GM23338 (cell line): ENCODE data around the gene KARS1. TPM values are rescaled to one million over a fixed set of nuclear protein-coding genes. Genes with fewer than 3 reads are reported as not detected.

Experiments used
- ATAC-seq: fragments of 200-7000 bp; cut with Tn5 transposase; 3 replicates; pipeline ENCODE4 v1.9.1; 2020
- DNase-seq: peaks from one replicate; pipeline ENCODE4 v3.0.0-alpha.2; 2015; ENCODE audit warnings: low spot score
- H2AFZ ChIP-seq: fragments of 200-600 bp; sonication (generic); 2 replicates; pipeline ENCODE4 v1.8.0; 2016; ENCODE audit warnings: antibody characterized with exemption, mild to moderate bottlenecking, moderate library complexity
- H3F3A ChIP-seq: fragments of 200-600 bp; sonication (generic); replicated peaks from 2 replicates; pipeline ENCODE4 v1.8.0; 2017; ENCODE audit warnings: antibody characterized with exemption, mixed run types, low read depth
- H3K27ac ChIP-seq: fragments of 200-600 bp; sonication (generic); 2 replicates; pipeline ENCODE4 v1.6.1; 2016; ENCODE audit warnings: low read depth
- H3K27me3 ChIP-seq: fragments of 200-600 bp; sonication (generic); 2 replicates; pipeline ENCODE4 v1.8.0; 2016; ENCODE audit warnings: mild to moderate bottlenecking, mixed run types, moderate library complexity; ENCODE audit not compliant: insufficient read depth
- H3K36me3 ChIP-seq: fragments of 200-600 bp; sonication (generic); 2 replicates; pipeline ENCODE4 v1.8.0; 2016; ENCODE audit warnings: mild to moderate bottlenecking; ENCODE audit not compliant: insufficient read depth
- H3K4me1 ChIP-seq: fragments of 200-600 bp; sonication (generic); 2 replicates; pipeline ENCODE4 v1.8.0; 2016; ENCODE audit warnings: mild to moderate bottlenecking, moderate library complexity; ENCODE audit not compliant: insufficient read depth
- H3K4me2 ChIP-seq: fragments of 200-600 bp; sonication (generic); 2 replicates; pipeline ENCODE4 v1.7.1; 2017; ENCODE audit warnings: mixed run types
- H3K4me3 ChIP-seq: fragments of 200-600 bp; sonication (generic); 2 replicates; pipeline ENCODE4 v1.6.1; 2016; ENCODE audit warnings: mixed run types
- H3K79me2 ChIP-seq: fragments of 200-600 bp; sonication (generic); replicated peaks from 2 replicates; pipeline ENCODE4 v1.8.0; 2017; ENCODE audit warnings: mild to moderate bottlenecking; ENCODE audit not compliant: insufficient read depth
- H3K9me2 ChIP-seq: fragments of 200-600 bp; sonication (generic); 2 replicates; pipeline ENCODE4 v1.8.0; 2017; ENCODE audit not compliant: insufficient read depth
- H4K20me1 ChIP-seq: fragments of 200-600 bp; sonication (generic); replicated peaks from 2 replicates; pipeline ENCODE4 v1.8.0; 2017; ENCODE audit warnings: mild to moderate bottlenecking; ENCODE audit not compliant: insufficient read depth
- H3K27ac Mint-ChIP-seq: 2 replicates; pipeline ENCODE4 v1.8.0; 2020; ENCODE audit warnings: inconsistent platforms, mild to moderate bottlenecking, moderate library complexity, mixed read lengths
- H3K27me3 Mint-ChIP-seq: 3 replicates; pipeline ENCODE4 v1.8.0; 2022; ENCODE audit warnings: low read depth, mild to moderate bottlenecking, moderate library complexity, mixed read lengths, inconsistent platforms; ENCODE audit not compliant: insufficient read depth, poor library complexity
- H3K36me3 Mint-ChIP-seq: 3 replicates; pipeline ENCODE4 v1.8.0; 2021; ENCODE audit warnings: low read depth, mild to moderate bottlenecking, inconsistent platforms, moderate library complexity, mixed read lengths
- H3K4me1 Mint-ChIP-seq: 3 replicates; pipeline ENCODE4 v1.8.0; 2020; ENCODE audit warnings: mild to moderate bottlenecking, inconsistent platforms, mixed read lengths
- H3K4me3 Mint-ChIP-seq: 3 replicates; pipeline ENCODE4 v1.8.0; 2021; ENCODE audit warnings: moderate library complexity, mild to moderate bottlenecking, inconsistent platforms, mixed read lengths
- H3K9me3 Mint-ChIP-seq: 3 replicates; pipeline ENCODE4 v1.8.0; 2020; ENCODE audit warnings: moderate library complexity, mild to moderate bottlenecking, inconsistent platforms, mixed read lengths
- CREB1 ChIP-seq: fragments of 250-450 bp; sonication (Bioruptor Pico); IDR thresholded peaks from 2 replicates; pipeline ENCODE4 v1.5.0; 2020; ENCODE audit warnings: low read depth, mild to moderate bottlenecking, moderate library complexity
- CTCF ChIP-seq, 2 experiments: fragments of 200-600 bp in 1 of 2; sonication (generic) in 1 of 2; conservative IDR thresholded peaks; 2 replicates each; pipeline versions ENCODE4 v1.5.1 to v1.6.1; 2016 to 2017; ENCODE audit warnings: antibody characterized with exemption in 2 of 2, low read depth in 2 of 2, mild to moderate bottlenecking in 2 of 2, moderate library complexity in 1 of 2
- EZH2 ChIP-seq: fragments of 200-600 bp; sonication (generic); IDR thresholded peaks from one replicate; pipeline ENCODE4 v1.8.0; 2017; ENCODE audit warnings: antibody characterized with exemption, mild to moderate bottlenecking, low read depth; ENCODE audit not compliant: unreplicated experiment
- EZH2phosphoT487 ChIP-seq: fragments of 200-600 bp; sonication (generic); IDR thresholded peaks from one replicate; pipeline ENCODE4 v1.8.1; 2018; ENCODE audit warnings: antibody characterized with exemption; ENCODE audit not compliant: unreplicated experiment
- NANOG ChIP-seq: IDR thresholded peaks from 2 replicates; pipeline ENCODE4 v1.6.1; 2016; ENCODE audit warnings: antibody characterized with exemption, borderline replicate concordance
- POLR2AphosphoS5 ChIP-seq: IDR thresholded peaks from 2 replicates; pipeline ENCODE4 v1.6.1; 2016; ENCODE audit warnings: antibody characterized with exemption, low read depth
- STAT1 ChIP-seq: IDR thresholded peaks from one replicate; pipeline ENCODE4 v1.6.1; 2016; ENCODE audit warnings: antibody characterized with exemption; ENCODE audit not compliant: unreplicated experiment
- ZNF114 ChIP-seq: fragments of 250-450 bp; sonication (Bioruptor Pico); IDR thresholded peaks from 2 replicates; pipeline ENCODE4 v1.5.0; 2020; ENCODE audit warnings: mild to moderate bottlenecking, moderate library complexity
- ZNF331 ChIP-seq: fragments of 250-450 bp; sonication (Bioruptor Pico); IDR thresholded peaks from 2 replicates; pipeline ENCODE4 v1.5.0; 2020; ENCODE audit warnings: low read depth, mild to moderate bottlenecking, moderate library complexity
- ZNF462 ChIP-seq: fragments of 250-450 bp; sonication (Bioruptor Pico); IDR thresholded peaks from 2 replicates; pipeline ENCODE4 v1.5.0; 2020; ENCODE audit warnings: mild to moderate bottlenecking, moderate library complexity
- polyA plus RNA-seq: library from polyadenylated mRNA; unstranded; fragments of >200 nt; fragmentation: Nextera tagmentation; extraction: Ambion mirVana; gene quantifications from 2 replicates; pipeline ENCODE4 v1.2.1, GENCODE V29; 2016
- total RNA-seq: library from RNA; depleted of rRNA; stranded (reverse); fragments of >200 nt; shearing (Covaris generic); gene quantifications from 2 replicates; pipeline ENCODE4 v1.2.3, GENCODE V29; 2014
- TF ChIP-seq, protein P1 (sequence below): IDR thresholded peaks from one replicate; pipeline ENCODE4 v1.6.1; 2018; ENCODE audit warnings: antibody characterized with exemption; ENCODE audit not compliant: unreplicated experiment
- TF ChIP-seq, protein P2 (sequence below): IDR thresholded peaks from 2 replicates; pipeline ENCODE4 v1.6.1; 2016; ENCODE audit warnings: antibody characterized with exemption

The KARS1 gene
- total and polyA plus RNA-seq, 2 experiments from 2014 or later: 220 to 229 TPM

GRCh38 chr16:75593308-75593707 is 54.2 kb downstream of the KARS1 start:
- TF ChIP-seq CREB1 (CRISPR knock-in tag): no peak
- TF ChIP-seq ZNF331 (CRISPR knock-in tag): no peak
- TF ChIP-seq POLR2AphosphoS5: no peak
- TF ChIP-seq ZNF114 (CRISPR knock-in tag): no peak
- TF ChIP-seq STAT1: no peak
- TF ChIP-seq, protein P1, sequence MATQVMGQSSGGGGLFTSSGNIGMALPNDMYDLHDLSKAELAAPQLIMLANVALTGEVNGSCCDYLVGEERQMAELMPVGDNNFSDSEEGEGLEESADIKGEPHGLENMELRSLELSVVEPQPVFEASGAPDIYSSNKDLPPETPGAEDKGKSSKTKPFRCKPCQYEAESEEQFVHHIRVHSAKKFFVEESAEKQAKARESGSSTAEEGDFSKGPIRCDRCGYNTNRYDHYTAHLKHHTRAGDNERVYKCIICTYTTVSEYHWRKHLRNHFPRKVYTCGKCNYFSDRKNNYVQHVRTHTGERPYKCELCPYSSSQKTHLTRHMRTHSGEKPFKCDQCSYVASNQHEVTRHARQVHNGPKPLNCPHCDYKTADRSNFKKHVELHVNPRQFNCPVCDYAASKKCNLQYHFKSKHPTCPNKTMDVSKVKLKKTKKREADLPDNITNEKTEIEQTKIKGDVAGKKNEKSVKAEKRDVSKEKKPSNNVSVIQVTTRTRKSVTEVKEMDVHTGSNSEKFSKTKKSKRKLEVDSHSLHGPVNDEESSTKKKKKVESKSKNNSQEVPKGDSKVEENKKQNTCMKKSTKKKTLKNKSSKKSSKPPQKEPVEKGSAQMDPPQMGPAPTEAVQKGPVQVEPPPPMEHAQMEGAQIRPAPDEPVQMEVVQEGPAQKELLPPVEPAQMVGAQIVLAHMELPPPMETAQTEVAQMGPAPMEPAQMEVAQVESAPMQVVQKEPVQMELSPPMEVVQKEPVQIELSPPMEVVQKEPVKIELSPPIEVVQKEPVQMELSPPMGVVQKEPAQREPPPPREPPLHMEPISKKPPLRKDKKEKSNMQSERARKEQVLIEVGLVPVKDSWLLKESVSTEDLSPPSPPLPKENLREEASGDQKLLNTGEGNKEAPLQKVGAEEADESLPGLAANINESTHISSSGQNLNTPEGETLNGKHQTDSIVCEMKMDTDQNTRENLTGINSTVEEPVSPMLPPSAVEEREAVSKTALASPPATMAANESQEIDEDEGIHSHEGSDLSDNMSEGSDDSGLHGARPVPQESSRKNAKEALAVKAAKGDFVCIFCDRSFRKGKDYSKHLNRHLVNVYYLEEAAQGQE: no peak
- no peak for TF ChIP-seq NANOG
- no peak for TF ChIP-seq EZH2phosphoT487
- no peak for TF ChIP-seq EZH2
- TF ChIP-seq, protein P2, sequence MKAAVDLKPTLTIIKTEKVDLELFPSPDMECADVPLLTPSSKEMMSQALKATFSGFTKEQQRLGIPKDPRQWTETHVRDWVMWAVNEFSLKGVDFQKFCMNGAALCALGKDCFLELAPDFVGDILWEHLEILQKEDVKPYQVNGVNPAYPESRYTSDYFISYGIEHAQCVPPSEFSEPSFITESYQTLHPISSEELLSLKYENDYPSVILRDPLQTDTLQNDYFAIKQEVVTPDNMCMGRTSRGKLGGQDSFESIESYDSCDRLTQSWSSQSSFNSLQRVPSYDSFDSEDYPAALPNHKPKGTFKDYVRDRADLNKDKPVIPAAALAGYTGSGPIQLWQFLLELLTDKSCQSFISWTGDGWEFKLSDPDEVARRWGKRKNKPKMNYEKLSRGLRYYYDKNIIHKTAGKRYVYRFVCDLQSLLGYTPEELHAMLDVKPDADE: no peak
- TF ChIP-seq ZNF462 (CRISPR knock-in tag): no peak
- no peak for TF ChIP-seq CTCF (conservative IDR thresholded peaks at IDR 0.05; ENCODE audit: low read depth in 2 of 2)
- Mint-ChIP-seq H3K36me3 (peaks cover 23% of the 10 kb centered on the region), H3K27ac (peak overlapping the region; percentile 71; the same call in 1 of the 2 replicates), H3K9me3 (peaks cover 7% of the 10 kb centered on the region; the same call in 2 of the 3 replicates), H3K4me3 (peak overlapping the region; percentile 19; the same call in 1 of the 3 replicates), H3K4me1 (peaks cover 52% of the 10 kb centered on the region), H3K27me3 (peaks cover 11% of the 10 kb centered on the region)
- Histone ChIP-seq H3K4me1 (peaks cover 33% of the 10 kb centered on the region), H3K4me3 (no peak overlapping the region), H2AFZ (no peak overlapping the region), H4K20me1 (no peaks in the 10 kb centered on the region), H3K27me3 (no peaks in the 10 kb centered on the region), H3F3A (no peaks in the 10 kb centered on the region), H3K79me2 (no peaks in the 10 kb centered on the region), H3K4me2 (peak overlapping the region; percentile 50), H3K27ac (no peak overlapping the region), H3K36me3 (no peaks in the 10 kb centered on the region), H3K9me2 (no peaks in the 10 kb centered on the region)
- DNase-seq (no peak), ATAC-seq (no peak)
